Activated CD4-positive, alpha-beta T cell treated with anti-CD3 and anti-CD28 coated beads, Interleukin-2, Interleukin-6, amounts not matched to agents 100 ng/mL and 50 ng/mL, durations not matched to agents 16 hours and 8 hours (primary cell): Measurements from ENCODE around the gene SRRT.

Source experiments
- DNase-seq: peaks from one replicate; pipeline ENCODE4 v3.0.0-alpha.2; 2020

The SRRT gene

GRCh38 chr7:100856871-100857282, 18.0 kb upstream of the SRRT start:
- no peak for DNase-seq

- DNase-seq = no peak
These were observed 15.0 kb upstream of the SRRT start for GRCh38 chr7:100859856-100860255.

DNA sequence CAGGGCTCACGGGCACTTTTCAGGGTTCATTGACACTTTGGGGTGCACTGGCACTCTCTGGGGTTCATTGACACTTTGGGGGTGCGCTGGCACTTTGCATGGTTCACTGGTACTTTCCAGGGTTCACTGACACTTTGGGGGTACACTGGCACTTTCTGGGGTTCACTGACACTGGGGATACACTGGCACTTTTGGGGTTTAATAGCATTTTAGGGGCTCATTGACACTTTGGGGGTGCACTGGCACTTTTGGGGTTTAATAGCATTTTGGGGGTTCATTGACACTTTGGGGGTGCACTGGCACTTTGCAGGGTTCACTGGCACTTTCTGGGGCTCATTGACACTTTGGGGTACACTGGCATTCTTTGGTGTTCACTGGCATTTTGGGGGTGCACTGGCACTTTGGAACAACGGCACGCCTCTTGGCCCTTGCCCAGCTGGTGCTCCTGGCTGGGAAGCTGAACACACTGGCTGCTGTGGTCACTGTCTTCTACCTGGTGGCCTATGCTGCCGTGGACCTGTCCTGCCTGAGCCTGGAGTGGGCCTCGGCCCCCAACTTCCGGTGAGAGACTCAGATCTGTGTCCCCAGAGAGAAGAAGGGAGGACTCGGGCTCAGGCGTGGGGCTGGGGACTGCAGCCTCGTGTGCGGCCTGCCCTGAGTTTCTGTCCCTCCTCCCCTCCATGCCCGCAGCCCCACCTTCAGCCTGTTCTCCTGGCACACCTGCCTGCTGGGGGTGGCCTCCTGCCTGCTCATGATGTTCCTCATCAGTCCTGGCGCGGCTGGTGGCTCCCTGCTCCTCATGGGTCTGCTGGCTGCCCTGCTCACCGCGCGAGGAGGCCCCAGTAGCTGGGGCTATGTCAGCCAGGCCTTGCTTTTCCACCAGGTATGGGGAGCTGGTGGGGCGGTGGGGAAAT, 13.9 kb upstream of the SRRT start:
- DNase-seq = no peak

GRCh38 chr7:100861616-100861985, 13.3 kb upstream of the SRRT start:
- DNase-seq = no peak

DNA sequence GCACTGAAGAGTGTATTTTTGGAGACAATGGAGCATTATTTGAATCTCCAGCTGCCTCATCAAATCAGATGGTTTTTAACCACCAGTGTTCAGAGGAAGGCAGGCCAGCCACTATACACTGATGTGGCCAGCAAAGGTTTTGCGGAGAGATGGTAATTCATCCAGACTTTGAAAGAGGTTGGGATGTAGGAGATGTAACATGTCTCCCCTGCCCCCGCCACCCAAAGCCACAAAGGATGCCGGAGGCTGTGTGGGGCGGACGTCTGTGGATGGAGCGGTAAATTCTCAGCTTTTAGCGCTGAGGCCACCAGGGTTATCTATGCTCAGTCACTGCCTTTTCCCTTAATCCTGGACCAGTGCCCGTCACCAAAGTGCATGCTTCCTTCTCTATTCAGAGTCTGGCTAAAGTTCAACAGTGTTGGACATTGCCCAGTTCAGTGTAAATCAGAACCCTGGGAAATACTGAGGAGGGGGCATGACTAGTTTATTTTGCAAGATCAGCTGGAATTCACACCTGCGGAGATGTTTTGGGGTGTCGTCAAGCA, 11.4 kb upstream of the SRRT start:
- DNase-seq = no peak

- no peak for DNase-seq
These were observed 10.5 kb upstream of the SRRT start for GRCh38 chr7:100864263-100864845.

DNA sequence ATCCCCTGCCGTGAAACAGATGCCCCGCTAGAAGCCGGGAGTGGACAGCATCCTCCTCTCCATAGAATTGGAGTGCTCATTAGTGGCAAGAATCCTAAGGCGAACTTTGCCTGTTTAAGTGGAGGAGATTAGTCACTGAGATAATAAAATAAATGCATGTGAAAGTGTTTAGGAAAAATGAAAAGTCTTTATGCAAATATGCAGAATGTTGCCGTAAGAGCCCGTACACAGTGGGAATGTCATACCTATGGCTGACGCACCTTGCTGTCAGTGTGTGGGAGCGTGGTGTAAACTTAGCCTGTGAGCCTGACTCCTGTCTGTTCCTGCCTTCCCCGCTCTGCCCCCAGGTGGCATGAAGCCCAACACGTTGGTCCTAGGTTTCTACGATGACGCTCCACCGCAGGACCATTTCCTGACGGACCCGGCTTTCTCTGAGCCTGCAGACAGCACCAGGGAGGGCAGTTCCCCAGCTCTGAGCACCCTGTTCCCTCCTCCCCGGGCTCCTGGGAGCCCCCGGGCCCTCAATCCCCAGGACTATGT, 9.5 kb upstream of the SRRT start:
- DNase-seq = no peak

- peak; percentile 44 for DNase-seq
These were observed 8.8 kb upstream of the SRRT start for GRCh38 chr7:100865938-100866728.

- no peak for DNase-seq
These were observed 8.2 kb upstream of the SRRT start for GRCh38 chr7:100866729-100867039.

GRCh38 chr7:100867040-100867775, 7.7 kb upstream of the SRRT start, which contains the start of gene TRIP6:
Gene TRIP6 (plus strand): TSS chr7:100867387. CDS start chr7:100867498, 111 bp downstream.
- peak; percentile 77 for DNase-seq

DNA sequence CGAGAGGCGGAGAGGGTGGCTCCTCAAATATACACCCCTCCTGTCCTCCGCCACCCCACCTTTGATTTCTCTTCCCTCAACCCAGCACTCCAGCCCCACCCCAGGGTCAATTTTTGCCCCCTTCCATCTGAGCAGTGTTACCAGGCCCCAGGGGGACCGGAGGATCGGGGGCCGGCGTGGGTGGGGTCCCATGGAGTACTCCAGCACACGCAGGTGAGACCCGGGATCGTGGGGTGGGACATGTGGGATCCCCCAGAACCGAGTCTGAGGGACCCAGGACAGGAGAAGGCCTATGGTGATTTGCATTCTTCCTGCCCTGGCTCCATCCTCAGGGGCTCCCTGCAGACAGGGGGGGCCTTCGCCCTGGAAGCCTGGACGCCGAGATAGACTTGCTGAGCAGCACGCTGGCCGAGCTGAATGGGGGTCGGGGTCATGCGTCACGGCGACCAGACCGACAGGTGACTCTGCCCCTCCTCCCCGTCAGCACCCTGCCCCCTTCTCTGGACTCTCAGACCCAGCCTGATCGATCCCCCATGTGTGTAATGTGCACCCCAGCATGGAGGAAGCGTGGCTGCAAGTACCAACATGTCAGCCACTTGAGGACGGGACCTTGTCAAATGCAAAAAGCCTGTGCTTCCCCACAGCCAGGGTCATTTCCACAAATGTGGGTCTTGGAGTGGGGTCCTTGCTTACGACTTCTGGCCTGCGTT, 7.0 kb upstream of the SRRT start:
- DNase-seq = no peak

- no peak for DNase-seq
These were observed 1.2 kb upstream of the SRRT start for GRCh38 chr7:100873599-100874299.

DNA sequence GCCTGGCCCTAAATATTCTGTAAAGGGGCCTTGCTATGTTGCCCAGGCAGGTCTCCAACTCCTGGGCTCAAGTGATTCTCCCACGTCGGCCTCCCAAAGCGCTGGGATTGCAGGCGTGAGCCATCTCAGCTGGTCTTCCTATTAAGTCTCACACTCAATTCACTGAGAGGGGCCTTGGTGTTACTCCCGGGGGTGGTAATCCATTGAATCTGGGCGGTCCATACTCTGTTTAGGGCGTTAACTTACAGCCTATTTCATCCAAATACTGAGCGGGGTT, 665 bp upstream of the SRRT start:
- DNase-seq = no peak

DNA sequence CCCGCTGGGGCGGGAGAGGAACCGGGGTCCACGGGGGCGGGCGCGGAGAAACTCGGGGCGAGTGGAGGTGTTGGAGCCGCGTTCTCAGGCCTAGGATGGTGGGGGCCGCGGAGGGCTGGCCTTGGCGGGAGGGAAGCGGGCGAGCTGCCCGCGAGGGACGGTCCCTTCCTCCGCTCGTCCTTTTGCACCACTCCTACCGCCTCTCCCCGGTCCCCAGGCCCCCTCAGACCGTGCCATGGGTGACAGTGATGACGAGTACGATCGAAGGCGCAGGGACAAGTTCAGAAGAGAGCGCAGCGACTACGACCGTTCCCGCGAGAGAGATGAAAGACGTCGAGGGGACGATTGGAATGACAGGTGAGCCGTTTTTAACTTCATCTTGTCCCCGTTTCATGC, 451 bp downstream of the SRRT start:
- DNase-seq = peak; percentile 48

DNA sequence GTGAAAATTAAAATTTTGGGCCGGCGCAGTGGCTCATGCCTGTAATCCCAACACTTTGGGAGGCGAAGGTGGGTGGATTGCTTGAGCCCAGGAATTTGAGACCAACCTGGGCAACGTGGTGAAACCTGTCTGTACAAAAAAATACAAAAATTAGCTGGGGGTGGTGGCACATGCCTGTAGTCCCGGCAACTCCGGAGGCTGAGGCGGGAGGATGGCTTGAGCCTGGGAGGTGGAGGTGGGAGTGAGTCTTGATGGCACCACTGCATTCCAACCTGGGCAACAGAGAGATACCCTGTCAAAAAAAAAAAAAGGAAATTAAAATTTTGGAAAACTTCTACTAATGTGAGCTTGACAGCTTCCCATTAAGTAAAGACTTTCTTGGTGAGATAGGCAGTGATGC, 3.1 kb downstream of the SRRT start:
- DNase-seq = no peak

DNA sequence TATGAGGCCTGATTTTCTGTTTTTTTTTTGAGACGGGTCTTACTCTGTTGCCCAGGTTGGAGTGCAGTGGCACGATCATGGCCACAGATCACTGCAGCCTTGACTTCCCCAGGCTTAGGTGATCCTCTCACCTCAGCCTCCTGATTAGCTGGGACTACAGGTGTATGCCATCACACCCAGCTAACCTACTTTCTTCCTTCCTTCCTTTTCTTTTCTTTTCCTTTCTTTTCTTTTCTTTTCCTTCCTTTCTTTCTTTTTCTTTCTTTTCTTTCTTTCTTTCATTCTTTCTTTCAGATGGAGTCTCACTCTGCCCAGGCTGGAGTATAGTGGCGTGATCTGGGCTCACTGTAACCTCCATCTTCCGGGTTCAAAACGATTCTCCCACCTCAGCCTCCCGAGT, 3.8 kb downstream of the SRRT start:
- no peak for DNase-seq

DNA sequence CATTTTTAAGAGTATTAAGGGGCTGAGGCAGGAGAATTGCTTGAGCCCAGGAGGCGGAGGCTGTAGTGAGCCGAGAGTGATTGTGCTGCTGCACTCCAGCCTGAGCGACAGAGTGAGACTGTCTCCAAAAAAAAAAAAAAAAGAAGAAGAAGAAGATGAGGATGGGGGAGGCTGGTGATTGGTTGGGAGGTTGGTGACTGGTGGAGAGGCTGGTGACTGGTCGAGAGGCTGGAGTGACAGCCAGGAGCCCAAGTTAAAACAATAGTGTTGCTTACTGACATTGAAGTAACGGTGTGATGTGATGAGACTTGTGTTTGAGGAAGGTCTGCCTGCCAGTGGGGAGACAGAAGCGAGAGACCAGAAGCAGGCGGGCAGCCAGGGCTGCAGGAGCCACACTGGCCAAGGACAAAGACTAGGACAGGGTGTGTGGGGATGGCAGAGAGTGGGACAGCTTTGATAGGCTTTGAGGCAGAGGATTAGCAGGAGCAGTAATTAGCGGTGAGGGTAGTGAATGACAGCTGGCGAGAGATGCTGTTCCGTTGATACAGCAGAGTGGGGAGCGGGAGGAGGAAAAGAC, 4.9 kb downstream of the SRRT start:
- DNase-seq = no peak

DNA sequence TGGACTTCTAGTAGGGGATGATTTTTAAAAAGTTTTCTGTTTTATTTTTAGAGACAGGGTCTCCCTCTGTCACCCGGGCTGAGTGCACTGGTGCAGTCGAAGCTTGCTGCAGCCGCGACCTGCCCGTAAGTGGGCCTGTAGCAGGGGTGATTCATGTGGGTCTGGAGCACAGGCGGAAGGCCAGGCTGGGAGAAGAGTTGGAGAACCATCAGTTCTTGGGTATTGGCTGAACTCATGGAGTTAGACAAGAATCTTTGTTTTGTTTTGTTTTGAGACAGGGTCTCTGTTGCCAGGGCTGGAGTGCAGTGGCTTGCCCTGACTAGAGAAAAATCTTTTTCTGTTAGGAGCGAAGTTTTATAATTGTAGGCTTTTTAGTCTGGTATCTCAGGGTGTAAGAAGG, 5.7 kb downstream of the SRRT start:
- no peak for DNase-seq

DNA sequence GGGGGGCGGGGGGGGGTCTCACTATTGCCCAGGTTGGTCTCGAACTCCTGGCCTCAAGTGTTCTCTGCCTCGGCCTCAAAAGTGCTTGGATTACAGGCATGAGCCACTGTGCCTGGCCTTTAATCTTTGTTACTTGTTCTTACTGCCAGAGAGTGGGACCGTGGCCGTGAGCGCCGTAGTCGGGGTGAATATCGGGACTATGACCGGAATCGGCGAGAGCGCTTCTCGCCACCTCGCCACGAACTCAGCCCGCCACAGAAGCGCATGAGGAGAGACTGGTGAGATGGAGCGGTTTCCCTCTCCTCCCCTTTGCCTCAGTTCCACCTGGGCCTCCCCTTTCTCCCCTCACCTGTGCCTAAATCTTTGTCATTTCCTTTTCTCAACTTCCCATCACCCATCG, 6.2 kb downstream of the SRRT start:
- no peak for DNase-seq

DNA sequence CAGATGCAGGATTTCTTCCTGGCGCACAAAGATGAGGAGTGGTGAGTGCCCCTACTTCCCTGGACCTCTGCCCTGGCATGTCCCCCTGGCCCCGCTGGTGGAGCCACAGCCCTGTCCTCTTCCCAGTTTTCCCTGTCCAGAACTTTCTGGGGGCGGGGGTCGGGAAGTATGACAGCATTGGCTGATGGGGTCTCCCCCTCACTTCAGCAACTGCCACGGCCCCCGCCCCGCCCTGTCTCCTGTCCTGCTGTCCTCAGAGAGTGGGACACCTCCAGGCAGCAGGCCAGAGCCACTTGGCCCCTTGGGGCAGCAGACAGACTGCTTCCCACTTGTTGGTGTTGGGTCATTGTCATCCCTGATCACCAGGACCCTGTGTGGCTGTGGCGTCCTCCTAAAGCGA, 7.3 kb downstream of the SRRT start:
- DNase-seq = no peak
